C4-2B (cell line): ENCODE data around the gene FAM9C.

Source experiments
- ZFX ChIP-seq: fragments of 450-650 bp; IDR thresholded peaks from 2 replicates; pipeline ENCODE4 v1.6.1; 2017
- TF ChIP-seq, protein P1 (sequence below): fragments of 450-650 bp; conservative IDR thresholded peaks from 2 replicates; pipeline ENCODE4 v1.5.1; 2017; ENCODE audit warnings: mild to moderate bottlenecking

DNA sequence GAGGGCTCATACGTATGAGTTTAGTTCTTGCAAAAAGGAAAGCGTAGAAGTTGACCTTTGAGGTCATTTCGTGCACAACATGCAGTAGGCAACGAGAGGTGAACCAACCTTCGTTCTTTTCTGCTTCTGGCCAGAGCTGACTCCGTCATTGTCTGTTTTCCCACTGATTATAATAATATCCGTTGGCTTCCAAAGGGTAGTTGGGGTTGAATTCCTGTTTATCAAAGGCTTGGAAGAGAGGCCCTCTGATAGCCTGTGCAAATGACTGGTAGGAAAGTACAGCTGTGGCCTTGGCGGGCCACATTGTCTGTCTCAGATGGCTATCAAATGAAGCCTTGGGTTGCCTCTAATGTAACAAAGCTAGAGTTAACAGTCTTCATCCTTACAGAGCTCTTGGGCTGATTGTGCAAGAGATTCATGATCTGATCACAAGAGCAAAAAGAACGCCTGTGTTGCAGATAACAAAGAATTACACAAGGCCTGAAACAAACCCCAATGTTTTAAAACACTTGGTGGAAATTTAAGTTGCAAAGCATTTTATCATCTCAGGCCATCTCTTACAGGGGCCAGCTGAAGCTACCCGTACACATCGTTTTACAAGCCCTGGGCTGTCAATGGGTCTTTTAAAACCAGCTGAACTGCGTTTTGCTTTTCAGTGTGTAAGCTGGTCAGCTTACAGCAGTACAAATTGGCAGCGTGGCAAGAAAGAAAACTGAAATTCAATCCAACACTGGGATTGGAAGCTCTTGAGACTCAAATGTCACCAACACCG is 46.1 kb upstream of the FAM9C start:
- TF ChIP-seq, protein P1, sequence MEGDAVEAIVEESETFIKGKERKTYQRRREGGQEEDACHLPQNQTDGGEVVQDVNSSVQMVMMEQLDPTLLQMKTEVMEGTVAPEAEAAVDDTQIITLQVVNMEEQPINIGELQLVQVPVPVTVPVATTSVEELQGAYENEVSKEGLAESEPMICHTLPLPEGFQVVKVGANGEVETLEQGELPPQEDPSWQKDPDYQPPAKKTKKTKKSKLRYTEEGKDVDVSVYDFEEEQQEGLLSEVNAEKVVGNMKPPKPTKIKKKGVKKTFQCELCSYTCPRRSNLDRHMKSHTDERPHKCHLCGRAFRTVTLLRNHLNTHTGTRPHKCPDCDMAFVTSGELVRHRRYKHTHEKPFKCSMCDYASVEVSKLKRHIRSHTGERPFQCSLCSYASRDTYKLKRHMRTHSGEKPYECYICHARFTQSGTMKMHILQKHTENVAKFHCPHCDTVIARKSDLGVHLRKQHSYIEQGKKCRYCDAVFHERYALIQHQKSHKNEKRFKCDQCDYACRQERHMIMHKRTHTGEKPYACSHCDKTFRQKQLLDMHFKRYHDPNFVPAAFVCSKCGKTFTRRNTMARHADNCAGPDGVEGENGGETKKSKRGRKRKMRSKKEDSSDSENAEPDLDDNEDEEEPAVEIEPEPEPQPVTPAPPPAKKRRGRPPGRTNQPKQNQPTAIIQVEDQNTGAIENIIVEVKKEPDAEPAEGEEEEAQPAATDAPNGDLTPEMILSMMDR: no peak
- TF ChIP-seq ZFX: no peak
